ENCODE data around the gene AASDHPPT. TPM values are rescaled to one million over a fixed set of nuclear protein-coding genes. Genes with fewer than 3 reads are reported as not detected.

The AASDHPPT gene
- 27.6 TPM for total RNA-seq
- long read RNA-seq, transcript AASDHPPT-201 (6 exons, 2,955 nt), result major isoform, 75 of 78 reads
- long read RNA-seq, partial matches to known transcripts, result 1 of 78 reads
- long read RNA-seq, other reads (novel, unspliced or antisense), result 1 of 78 reads

GRCh38 chr11:106077609-106078455 lies at the start of gene AASDHPPT:
Gene AASDHPPT, plus strand, starts transcription at chr11:106077662. Its CDS starts 49 bp downstream, at chr11:106077711.
- no peak for TF ChIP-seq CTCF (IDR thresholded peaks at IDR 0.05)
- H3K4me3 ChIP-seq, result peak within 1 kb of the TSS; percentile 89
- no peaks in the 10 kb centered on the region for H3K27me3 ChIP-seq (ENCODE audit: low read depth)
- peak within 1 kb of the TSS; percentile 95 for H3K27ac ChIP-seq
- H3K9me3 ChIP-seq, result no peaks in the 10 kb centered on the region
- DNase-seq (no peak), ATAC-seq (peak; percentile 41 to 59)
- intact Hi-C loops (cut with DNase I), result no loop called here
- peaks cover 53% of the 10 kb centered on the region for H3K4me1 ChIP-seq
- peaks cover 26% of the 10 kb centered on the region for H3K36me3 ChIP-seq

GRCh38 chr11:106030609-106031008 lies 46.9 kb upstream of the AASDHPPT start:
- TF ChIP-seq CTCF (IDR thresholded peaks at IDR 0.05), result no peak
- intact Hi-C loops (cut with DNase I), result no loop called here
- Histone ChIP-seq H3K27ac (peak overlapping the region; percentile 16), H3K9me3 (no peaks in the 10 kb centered on the region), H3K27me3 (ENCODE audit: low read depth) (no peaks in the 10 kb centered on the region), H3K36me3 (no peaks in the 10 kb centered on the region), H3K4me1 (no peaks in the 10 kb centered on the region), H3K4me3 (no peak overlapping the region)
- ATAC-seq, result no peak
- DNase-seq, result no peak

GRCh38 chr11:106031202-106031810 lies 46.2 kb upstream of the AASDHPPT start:
- Histone ChIP-seq H3K27ac (peak overlapping the region; percentile 16), H3K27me3 (ENCODE audit: low read depth) (no peaks in the 10 kb centered on the region), H3K9me3 (no peaks in the 10 kb centered on the region), H3K4me1 (no peaks in the 10 kb centered on the region), H3K36me3 (no peaks in the 10 kb centered on the region), H3K4me3 (no peak overlapping the region)
- no peak for TF ChIP-seq CTCF (IDR thresholded peaks at IDR 0.05)
- ATAC-seq (no peak), DNase-seq (no peak)
- intact Hi-C loops (cut with DNase I), result no loop called here

- TF ChIP-seq CTCF (IDR thresholded peaks at IDR 0.05), result no peak
- Histone ChIP-seq H3K27ac (no peak overlapping the region), H3K27me3 (ENCODE audit: low read depth) (no peaks in the 10 kb centered on the region), H3K36me3 (no peaks in the 10 kb centered on the region), H3K4me1 (no peaks in the 10 kb centered on the region), H3K4me3 (no peak overlapping the region), H3K9me3 (no peaks in the 10 kb centered on the region)
- no peak for DNase-seq
- ATAC-seq, result no peak
- intact Hi-C loops (cut with DNase I), result no loop called here
Measured at GRCh38 chr11:106031936-106032335, 45.5 kb upstream of the AASDHPPT start.

GRCh38 chr11:106032861-106033260 lies 44.6 kb upstream of the AASDHPPT start:
- Histone ChIP-seq H3K4me1 (no peaks in the 10 kb centered on the region), H3K27me3 (ENCODE audit: low read depth) (no peaks in the 10 kb centered on the region), H3K4me3 (no peak overlapping the region), H3K36me3 (no peaks in the 10 kb centered on the region), H3K9me3 (no peaks in the 10 kb centered on the region), H3K27ac (no peak overlapping the region)
- DNase-seq, result no peak
- no peak for TF ChIP-seq CTCF (IDR thresholded peaks at IDR 0.05)
- no peak for ATAC-seq
- intact Hi-C loops (cut with DNase I), result no loop called here

Data from lower lobe of right lung (tissue), 2 donors.